Activated T-cell treated with anti-CD3 and anti-CD28 coated beads for 24 hours (primary cell): ENCODE results near the gene CD109.
"Not testable (repeated sequence)": the region's sequence is repeated elsewhere in the genome, so short reads cannot be mapped to it uniquely, and the experiment has no call there.

ENCODE experiments used
- DNase-seq: peaks from one replicate; pipeline ENCODE4 v3.0.0-alpha.2; 2020; ENCODE audit warnings: low read depth

CD109 gene

GRCh38 chr6:73695619-73696421, at the start of gene CD109:
TSS of gene CD109 (plus strand) at chr6:73696203. CDS start at chr6:73696216, 13 bp downstream.
- peak; percentile 66 for DNase-seq

DNA sequence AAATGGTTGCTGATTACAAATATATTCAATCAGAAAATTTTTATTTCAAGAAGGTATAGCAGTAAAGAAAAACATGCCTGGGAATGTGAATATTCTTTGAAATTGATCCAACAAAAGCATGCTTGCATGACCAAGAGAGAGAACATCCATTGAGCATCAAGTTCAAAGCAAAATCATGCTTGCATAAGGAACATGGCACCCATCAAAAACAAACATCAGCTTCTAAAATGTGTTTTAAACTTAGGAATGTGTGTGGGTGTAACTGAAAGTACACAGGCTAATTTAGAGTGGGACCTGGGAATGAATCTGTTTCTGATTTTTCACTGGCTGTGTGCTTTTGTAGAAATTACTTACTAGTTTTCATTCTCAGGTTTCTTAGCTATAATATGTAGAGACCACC, 47.8 kb upstream of the CD109 start:
- DNase-seq: no peak

- no peak for DNase-seq
Observed at GRCh38 chr6:73649783-73650182, 46.2 kb upstream of the CD109 start.

DNA sequence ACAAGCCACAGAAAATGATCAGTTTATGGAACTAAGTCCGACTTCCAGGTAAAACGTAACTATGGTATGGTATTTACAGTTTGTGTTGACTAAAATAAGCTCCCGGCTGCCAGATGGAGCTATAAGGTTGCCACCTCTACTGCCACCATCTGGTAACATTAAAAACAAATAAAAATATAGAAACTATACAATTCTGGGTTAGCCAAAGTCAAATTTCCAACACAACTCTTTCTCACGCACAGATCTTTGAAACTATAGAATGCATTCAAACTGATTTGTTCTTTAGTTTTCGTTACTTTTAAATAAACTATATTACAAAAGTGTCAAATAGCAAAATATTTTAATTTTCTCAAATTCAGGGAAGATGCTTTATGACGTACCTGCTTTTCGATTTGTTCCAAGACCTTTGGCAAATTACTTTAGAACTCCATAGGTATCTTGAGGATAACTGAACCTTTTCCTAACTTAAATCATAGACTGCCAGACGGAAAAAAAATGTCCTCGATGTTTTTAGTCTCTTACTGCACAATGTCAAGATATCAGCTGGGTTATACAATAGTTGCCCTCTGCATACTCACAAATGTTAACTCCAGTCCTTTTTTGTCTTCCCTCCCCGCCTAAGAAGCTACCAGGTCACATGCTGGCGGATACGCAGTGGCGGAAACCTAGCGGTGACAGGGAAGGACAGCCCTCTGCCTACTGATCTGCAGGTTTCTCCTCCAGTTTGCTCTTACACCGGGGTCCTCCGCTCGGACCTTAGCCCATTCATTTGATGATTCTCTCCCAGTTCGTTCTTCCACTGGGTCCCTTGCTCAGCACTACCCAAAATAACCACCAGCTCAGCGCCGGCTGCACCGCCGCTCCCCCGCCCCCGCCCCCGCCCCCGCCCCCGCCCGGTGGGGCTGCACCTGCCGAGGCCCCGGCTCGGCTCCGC, 43.1 kb upstream of the CD109 start:
- peak; percentile 52 for DNase-seq

GRCh38 chr6:73653571-73654424, 42.2 kb upstream of the CD109 start, which contains the start of gene SLC17A5:
TSS of gene SLC17A5 (minus strand) at chr6:73653992. CDS start at chr6:73653886, 106 bp downstream.
- peak; percentile 88 for DNase-seq

- DNase-seq: no peak
Observed at GRCh38 chr6:73655341-73655917, 40.6 kb upstream of the CD109 start.

DNA sequence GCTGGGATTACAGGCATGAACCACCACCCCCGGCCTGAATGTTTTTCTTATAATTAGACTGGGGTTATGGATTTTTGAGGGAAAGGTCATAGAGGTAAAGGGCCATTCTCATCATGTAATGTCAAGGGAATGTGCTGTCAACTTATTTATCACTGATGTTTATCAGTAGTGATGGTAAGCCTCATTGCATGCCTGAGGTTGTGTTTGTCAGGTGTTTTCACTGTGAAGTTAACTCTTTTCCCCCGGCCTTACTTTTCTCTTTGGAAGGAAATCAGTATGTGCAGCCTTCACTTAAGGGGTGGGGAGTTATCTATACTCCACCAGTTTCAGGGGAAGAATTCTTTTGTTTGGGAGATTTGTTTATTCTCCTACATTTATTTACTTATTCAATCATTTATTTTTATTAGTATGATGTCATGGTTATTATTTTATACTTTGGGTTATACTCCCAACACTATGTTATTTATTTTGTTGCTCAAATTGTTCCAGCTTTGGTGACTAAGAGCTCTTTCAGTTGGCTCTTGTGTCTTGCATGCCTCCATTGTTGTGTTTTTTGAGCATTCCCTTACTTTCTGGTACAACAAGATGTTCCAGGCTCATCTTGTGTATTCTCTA, 39.4 kb upstream of the CD109 start:
- no peak for DNase-seq

DNA sequence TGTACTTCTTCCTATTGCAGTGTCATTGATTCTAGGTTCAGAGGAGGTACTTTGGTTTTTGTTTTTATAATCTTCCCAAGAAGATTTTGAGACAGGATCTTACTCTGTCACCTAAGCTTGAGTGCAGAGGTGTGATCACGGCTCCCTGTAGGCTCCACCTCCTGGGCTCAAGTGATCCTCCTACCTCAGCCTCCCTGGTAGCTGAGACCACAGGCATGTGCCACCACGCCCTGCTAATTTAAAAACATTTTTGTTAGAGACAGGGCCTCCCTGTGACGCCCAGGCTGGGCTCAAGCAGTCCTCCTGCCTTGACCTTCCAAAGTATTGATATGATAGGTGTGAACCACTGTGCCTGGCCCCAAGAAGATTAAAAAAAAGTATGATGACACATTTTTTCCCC, 38.8 kb upstream of the CD109 start:
- no peak for DNase-seq

- no peak for DNase-seq
Observed at GRCh38 chr6:73664701-73665100, 31.3 kb upstream of the CD109 start.

DNA sequence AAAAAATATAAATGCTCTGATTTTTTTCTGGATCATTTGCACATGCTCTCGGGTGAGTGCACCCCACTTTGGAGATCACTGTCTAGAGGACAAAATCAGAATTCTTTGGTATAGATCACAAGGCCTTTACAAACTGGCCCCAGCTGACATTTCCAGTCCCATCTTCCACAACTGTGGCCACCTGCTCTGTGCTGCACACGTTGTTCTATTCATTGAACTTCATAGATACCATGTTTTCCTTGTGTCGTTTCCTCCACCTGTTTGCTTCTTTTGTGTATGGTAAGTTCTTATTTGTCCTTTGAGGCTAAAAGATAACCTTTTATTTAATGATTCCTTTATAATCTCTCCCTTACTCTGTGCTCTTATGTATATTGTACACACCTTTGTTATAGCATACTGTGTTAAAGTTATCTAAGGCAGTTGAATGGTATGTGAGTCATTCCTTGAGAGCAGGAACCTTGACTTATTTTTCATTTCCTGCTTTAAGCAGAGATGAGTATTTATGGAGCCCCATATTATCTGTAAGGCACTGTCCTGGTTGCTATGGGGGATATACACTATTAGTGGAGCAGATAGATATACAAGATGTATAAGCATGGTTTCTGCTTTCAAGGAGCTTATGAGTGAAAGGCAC, 30.2 kb upstream of the CD109 start:
- DNase-seq: no peak

DNA sequence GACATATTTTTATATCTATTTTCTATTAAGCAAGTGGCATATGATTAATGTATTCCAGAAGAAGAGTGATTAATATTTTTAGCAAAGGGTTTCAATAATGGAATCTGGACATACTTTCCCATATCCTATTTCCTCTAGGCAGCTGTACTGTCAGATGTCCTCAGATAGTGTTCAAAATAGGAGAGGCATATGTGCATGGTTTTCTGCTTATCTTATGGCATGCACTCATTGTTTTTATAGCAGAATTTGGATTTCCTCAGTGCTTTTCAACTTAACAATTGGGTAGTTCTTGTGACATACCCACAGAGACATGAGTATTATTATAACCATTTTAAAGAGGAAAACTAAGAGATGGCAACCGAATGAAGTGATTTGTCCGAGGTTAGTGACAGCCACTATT, 29.6 kb upstream of the CD109 start:
- DNase-seq: no peak

GRCh38 chr6:73667798-73668197, 28.2 kb upstream of the CD109 start:
- DNase-seq: no peak

DNA sequence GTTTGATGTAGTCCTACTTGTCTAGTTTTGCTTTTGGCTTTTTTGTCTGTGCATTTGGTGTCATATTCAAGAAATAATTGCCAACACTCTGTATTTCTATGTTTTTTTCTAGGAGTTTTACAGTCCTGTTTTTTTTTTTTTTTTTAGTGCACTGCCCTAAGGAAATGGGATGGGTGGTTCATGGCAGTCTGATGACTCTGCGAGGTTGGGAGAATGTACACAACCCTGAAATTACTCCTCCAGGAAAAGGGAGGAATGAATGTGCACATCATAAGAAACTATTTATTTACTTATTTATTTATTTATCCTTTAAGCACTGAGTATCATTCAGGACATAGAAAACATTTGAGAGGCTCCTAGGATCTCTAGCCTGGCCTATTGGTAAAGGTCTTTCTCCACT, 27.0 kb upstream of the CD109 start:
- DNase-seq: no peak

DNA sequence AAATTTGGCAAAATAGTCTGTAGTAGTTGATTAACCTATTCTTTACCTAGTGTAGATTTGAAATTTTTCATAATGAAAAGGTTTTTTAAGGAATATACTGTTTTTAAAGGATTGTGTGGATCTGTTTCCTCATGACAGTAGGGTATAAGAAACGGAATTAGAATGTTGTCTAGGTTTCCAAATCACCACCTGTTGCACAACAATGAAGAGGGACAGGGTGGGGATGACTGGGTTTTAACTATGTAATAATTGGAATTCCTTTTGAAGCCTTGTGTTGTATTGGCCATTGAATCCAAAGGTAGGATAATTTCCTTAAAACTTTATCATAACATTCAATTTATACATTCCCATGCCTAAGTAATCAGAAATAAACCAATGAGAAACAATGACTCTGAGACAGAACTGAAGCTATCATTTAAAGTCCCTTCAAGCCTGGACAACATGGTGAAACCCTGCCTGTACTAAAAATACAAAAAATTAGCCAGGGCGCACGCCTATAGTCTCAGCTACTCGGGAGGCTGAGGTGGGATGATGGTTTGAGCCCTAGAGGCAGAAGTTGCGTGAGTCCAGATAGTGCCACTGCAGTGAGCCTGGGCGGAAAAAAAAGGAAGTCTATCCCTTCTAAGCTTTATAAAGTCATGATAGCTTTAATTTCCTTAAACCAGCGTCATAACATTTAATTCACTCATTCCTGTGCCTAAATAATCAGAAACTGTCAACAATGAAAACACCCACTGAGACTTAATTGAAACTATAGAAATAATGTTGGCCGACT, 23.9 kb upstream of the CD109 start:
- no peak for DNase-seq

GRCh38 chr6:73675466-73676098, 20.4 kb upstream of the CD109 start:
- DNase-seq: peak; percentile 69

- no peak for DNase-seq
Observed at GRCh38 chr6:73679009-73679408, 17.0 kb upstream of the CD109 start.

- DNase-seq: not testable (repeated sequence)
Observed at GRCh38 chr6:73679846-73680245, 16.2 kb upstream of the CD109 start.

DNA sequence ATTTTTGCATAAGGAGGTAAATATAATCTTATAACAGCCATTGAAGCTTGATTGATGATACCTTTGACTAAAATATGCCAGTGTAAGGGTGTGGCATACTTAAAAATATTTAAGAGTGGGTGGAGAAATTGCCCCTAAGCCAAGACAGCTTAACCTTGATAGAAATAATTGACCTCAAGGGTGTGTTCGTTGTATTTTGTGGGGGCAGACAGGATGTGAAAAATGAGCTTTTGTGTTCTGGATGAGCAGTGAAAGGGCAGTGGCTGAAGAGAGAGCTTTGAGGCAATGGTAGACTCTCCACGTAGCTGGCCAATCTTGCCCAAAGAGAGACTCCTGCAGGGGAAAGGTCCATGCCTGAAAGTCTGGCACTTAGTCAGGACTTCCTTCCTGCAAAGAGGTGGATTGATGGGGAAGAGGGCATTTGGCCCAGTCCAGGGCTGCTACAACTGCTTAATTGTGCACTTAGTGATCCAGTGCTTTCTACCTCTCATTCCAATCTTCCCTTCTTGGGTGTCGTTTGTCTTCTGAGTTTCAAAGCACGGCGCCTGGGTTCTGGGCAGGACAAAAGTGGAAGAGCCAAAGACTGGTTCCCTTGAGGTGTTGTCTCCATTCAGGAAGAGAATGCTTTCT, 15.6 kb upstream of the CD109 start:
- DNase-seq: no peak

- not testable (repeated sequence) for DNase-seq
Observed at GRCh38 chr6:73683574-73683973, 12.4 kb upstream of the CD109 start.
